ENCODE measurements around the gene SLC25A48.

Gene SLC25A48

DNA sequence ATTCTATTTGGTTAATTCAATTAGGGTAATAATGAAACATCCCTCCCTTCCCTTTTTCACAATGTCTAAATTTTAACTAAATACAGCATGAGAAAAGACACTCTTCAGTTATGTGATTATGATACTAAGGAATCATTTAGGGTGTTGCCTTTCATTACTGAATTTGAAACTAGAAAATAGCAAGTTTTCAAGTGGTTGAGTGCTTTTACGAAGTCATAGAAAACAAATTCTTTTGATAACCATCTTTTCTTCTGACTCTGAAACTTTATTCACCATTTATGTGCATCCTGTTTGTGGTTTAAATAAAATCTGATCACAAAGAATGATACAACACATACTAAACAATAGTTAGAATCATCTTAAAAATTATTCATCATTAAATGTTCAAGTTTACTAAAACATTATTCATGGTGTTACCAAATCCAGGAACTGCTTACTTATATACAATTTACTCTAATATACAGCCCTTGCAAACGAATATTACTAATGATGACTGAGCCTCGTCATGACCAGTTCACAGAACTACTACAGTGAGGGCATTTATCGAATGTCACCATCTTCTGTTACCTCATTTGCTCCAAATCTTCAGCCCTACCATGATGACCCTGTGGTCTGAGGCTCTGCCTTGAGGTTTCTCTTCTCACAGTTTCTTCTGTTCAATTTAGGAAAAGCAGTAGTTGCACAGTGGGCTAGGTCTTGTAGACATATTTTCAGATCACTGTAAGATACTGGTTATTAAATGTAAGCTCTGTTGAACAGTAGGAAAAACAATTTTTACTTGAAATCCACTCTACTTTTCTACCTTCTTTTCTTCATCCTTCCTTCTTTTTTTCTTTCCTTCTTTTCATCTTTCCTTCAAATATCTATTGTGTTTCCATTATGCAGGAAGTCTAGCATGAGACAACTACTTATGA lies 79.5 kb downstream of the SLC25A48 start:
- ChIA-PET POLR2A (no interaction called here), CTCF (interaction anchor here (0.6 to 1.2 kb wide), 2 partner anchors 12 to 345 kb away, joined by 3 to 4 read pairs; no protein-coding TSS in a partner anchor)

DNA sequence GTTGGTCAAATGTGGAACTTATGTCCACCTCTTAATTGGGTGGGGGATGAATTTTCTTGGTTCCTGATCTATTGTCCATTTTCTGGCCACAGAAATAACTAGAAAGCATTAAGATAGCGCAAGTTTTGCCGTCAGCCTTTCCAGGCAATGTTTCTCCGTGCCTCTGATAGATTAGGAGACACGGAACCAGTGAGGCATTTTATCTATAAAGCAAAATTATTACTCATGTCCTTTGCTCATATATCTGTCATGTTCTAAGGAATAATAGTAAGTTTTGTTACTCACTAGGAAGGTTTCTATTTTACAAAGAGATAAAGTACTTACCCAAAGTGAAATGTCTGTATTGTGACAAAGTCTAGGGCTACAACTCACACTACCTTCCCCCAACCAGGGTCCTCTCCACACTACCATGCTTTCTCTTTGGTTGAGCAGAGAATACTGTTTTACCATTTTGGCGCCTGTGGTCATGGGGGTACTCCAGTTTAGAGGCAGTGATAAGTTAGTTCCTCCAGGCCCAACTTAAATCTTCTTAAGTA lies 81.1 kb downstream of the SLC25A48 start:
- ChIA-PET POLR2A (no interaction called here), CTCF (interaction anchor here (0.7 to 1.1 kb wide), 2 partner anchors 23 to 296 kb away, joined by 3 read pairs; no protein-coding TSS in a partner anchor)
- Histone ChIP-seq H3K9me3 (ENCODE audit: control insufficient read depth, insufficient read depth, low read depth, low read length) (no peaks in the 10 kb centered on the region), H3K4me1 (ENCODE audit: control insufficient read depth, insufficient read depth, low read length) (no peaks in the 10 kb centered on the region), H3K4me3 (ENCODE audit: low read depth, low read length) (no peak overlapping the region), H3K36me3 (ENCODE audit: control insufficient read depth in 2 of 2, insufficient read depth in 1 of 2, low read length in 2 of 2) (no peaks in the 10 kb centered on the region), H3K27ac (ENCODE audit: extremely low read depth, low read depth, low read length) (no peak overlapping the region)
- TF ChIP-seq, protein P1, sequence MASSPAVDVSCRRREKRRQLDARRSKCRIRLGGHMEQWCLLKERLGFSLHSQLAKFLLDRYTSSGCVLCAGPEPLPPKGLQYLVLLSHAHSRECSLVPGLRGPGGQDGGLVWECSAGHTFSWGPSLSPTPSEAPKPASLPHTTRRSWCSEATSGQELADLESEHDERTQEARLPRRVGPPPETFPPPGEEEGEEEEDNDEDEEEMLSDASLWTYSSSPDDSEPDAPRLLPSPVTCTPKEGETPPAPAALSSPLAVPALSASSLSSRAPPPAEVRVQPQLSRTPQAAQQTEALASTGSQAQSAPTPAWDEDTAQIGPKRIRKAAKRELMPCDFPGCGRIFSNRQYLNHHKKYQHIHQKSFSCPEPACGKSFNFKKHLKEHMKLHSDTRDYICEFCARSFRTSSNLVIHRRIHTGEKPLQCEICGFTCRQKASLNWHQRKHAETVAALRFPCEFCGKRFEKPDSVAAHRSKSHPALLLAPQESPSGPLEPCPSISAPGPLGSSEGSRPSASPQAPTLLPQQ (tag by site-specific recombination; IDR thresholded peaks at IDR 0.05), result no peak
- TF ChIP-seq ZNF596 (tag by site-specific recombination; IDR thresholded peaks at IDR 0.05) (no peak), GLIS2 (tag by site-specific recombination; IDR thresholded peaks at IDR 0.05) (no peak), WT1 (tag by site-specific recombination; IDR thresholded peaks at IDR 0.05) (no peak), ZNF132 (tag by site-specific recombination; IDR thresholded peaks at IDR 0.05; ENCODE audit: borderline replicate concordance) (no peak), ZNF548 (tag by site-specific recombination; IDR thresholded peaks at IDR 0.05) (no peak), ZNF560 (tag by site-specific recombination; IDR thresholded peaks at IDR 0.05; ENCODE audit: borderline replicate concordance) (no peak), ZNF473 (tag by site-specific recombination; IDR thresholded peaks at IDR 0.05) (no peak), ZNF664 (tag by site-specific recombination; IDR thresholded peaks at IDR 0.05) (no peak)
- TF ChIP-seq, protein P2, sequence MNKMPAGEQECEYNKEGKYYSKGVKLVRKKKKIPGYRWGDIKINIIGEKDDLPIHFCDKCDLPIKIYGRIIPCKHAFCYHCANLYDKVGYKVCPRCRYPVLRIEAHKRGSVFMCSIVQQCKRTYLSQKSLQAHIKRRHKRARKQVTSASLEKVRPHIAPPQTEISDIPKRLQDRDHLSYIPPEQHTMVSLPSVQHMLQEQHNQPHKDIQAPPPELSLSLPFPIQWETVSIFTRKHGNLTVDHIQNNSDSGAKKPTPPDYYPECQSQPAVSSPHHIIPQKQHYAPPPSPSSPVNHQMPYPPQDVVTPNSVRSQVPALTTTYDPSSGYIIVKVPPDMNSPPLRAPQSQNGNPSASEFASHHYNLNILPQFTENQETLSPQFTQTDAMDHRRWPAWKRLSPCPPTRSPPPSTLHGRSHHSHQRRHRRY (tag by site-specific recombination; IDR thresholded peaks at IDR 0.05), result no peak
- TF ChIP-seq, protein P3, sequence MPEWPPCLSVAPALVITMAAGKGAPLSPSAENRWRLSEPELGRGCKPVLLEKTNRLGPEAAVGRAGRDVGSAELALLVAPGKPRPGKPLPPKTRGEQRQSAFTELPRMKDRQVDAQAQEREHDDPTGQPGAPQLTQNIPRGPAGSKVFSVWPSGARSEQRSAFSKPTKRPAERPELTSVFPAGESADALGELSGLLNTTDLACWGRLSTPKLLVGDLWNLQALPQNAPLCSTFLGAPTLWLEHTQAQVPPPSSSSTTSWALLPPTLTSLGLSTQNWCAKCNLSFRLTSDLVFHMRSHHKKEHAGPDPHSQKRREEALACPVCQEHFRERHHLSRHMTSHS (tag by site-specific recombination; IDR thresholded peaks at IDR 0.05), result no peak
- TF ChIP-seq, protein P4, sequence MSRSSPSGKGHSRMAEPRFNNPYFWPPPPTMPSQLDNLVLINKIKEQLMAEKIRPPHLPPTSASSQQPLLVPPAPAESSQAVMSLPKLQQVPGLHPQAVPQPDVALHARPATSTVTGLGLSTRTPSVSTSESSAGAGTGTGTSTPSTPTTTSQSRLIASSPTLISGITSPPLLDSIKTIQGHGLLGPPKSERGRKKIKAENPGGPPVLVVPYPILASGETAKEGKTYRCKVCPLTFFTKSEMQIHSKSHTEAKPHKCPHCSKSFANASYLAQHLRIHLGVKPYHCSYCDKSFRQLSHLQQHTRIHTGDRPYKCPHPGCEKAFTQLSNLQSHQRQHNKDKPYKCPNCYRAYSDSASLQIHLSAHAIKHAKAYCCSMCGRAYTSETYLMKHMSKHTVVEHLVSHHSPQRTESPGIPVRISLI (tag by site-specific recombination; IDR thresholded peaks at IDR 0.05), result no peak

More for the DNA sequence above, 79.5 kb downstream of the SLC25A48 start:
- H3K4me3 ChIP-seq (ENCODE audit: low read depth, low read length), result no peak overlapping the region
- no peak overlapping the region for H3K27ac ChIP-seq (ENCODE audit: extremely low read depth, low read depth, low read length)
- H3K36me3 ChIP-seq (ENCODE audit: control insufficient read depth in 2 of 2, insufficient read depth in 1 of 2, low read length in 2 of 2), result no peaks in the 10 kb centered on the region
- TF ChIP-seq BCL11B (tag by site-specific recombination; IDR thresholded peaks at IDR 0.05; ENCODE audit: low read depth) (no peak), MYNN (tag by site-specific recombination; IDR thresholded peaks at IDR 0.05; ENCODE audit: borderline replicate concordance) (no peak), ZNF843 (tag by site-specific recombination; IDR thresholded peaks at IDR 0.05) (no peak), ZNF610 (tag by site-specific recombination; IDR thresholded peaks at IDR 0.05; ENCODE audit: borderline replicate concordance) (no peak), ZNF175 (tag by site-specific recombination; IDR thresholded peaks at IDR 0.05) (no peak), ZBTB48 (tag by site-specific recombination; IDR thresholded peaks at IDR 0.05) (no peak), ZNF24 (tag by site-specific recombination; IDR thresholded peaks at IDR 0.05) (no peak), ZNF48 (tag by site-specific recombination; IDR thresholded peaks at IDR 0.05) (no peak), ZNF624 (tag by site-specific recombination; IDR thresholded peaks at IDR 0.05) (no peak), ZNF211 (tag by site-specific recombination; IDR thresholded peaks at IDR 0.05; ENCODE audit: low read depth) (no peak), ZNF311 (tag by site-specific recombination; IDR thresholded peaks at IDR 0.05; ENCODE audit: borderline replicate concordance) (no peak)
- TF ChIP-seq, protein P5, sequence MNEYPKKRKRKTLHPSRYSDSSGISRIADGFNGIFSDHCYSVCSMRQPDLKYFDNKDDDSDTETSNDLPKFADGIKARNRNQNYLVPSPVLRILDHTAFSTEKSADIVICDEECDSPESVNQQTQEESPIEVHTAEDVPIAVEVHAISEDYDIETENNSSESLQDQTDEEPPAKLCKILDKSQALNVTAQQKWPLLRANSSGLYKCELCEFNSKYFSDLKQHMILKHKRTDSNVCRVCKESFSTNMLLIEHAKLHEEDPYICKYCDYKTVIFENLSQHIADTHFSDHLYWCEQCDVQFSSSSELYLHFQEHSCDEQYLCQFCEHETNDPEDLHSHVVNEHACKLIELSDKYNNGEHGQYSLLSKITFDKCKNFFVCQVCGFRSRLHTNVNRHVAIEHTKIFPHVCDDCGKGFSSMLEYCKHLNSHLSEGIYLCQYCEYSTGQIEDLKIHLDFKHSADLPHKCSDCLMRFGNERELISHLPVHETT (tag by site-specific recombination; IDR thresholded peaks at IDR 0.05), result no peak
- TF ChIP-seq, protein P6, sequence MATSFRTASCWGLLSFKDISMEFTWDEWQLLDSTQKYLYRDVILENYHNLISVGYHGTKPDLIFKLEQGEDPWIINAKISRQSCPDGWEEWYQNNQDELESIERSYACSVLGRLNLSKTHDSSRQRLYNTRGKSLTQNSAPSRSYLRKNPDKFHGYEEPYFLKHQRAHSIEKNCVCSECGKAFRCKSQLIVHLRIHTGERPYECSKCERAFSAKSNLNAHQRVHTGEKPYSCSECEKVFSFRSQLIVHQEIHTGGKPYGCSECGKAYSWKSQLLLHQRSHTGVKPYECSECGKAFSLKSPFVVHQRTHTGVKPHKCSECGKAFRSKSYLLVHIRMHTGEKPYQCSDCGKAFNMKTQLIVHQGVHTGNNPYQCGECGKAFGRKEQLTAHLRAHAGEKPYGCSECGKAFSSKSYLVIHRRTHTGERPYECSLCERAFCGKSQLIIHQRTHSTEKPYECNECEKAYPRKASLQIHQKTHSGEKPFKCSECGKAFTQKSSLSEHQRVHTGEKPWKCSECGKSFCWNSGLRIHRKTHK (tag by site-specific recombination; IDR thresholded peaks at IDR 0.05), result no peak
- TF ChIP-seq, protein P7, sequence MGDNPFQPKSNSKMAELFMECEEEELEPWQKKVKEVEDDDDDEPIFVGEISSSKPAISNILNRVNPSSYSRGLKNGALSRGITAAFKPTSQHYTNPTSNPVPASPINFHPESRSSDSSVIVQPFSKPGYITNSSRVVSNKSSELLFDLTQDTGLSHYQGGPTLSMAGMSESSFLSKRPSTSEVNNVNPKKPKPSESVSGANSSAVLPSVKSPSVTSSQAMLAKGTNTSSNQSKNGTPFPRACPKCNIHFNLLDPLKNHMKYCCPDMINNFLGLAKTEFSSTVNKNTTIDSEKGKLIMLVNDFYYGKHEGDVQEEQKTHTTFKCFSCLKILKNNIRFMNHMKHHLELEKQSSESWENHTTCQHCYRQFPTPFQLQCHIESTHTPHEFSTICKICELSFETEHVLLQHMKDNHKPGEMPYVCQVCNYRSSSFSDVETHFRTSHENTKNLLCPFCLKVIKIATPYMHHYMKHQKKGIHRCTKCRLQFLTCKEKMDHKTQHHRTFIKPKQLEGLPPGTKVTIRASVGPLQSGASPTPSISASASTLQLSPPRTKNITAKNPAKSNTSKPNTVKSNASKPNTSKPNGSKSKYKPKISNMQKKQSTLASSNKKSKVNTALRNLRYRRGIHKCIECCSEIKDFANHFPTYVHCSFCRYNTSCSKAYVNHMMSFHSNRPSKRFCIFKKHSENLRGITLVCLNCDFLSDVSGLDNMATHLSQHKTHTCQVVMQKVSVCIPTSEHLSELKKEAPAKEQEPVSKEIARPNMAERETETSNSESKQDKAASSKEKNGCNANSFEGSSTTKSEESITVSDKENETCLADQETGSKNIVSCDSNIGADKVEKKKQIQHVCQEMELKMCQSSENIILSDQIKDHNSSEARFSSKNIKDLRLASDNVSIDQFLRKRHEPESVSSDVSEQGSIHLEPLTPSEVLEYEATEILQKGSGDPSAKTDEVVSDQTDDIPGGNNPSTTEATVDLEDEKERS (tag by site-specific recombination; IDR thresholded peaks at IDR 0.05), result no peak
- no peaks in the 10 kb centered on the region for H3K9me3 ChIP-seq (ENCODE audit: control insufficient read depth, insufficient read depth, low read depth, low read length)
- no peaks in the 10 kb centered on the region for H3K4me1 ChIP-seq (ENCODE audit: control insufficient read depth, insufficient read depth, low read length)

Data from HEK293 (cell line).